BLaER1 (cell line): ENCODE measurements around the gene RFLNA.
"Not testable (repeated sequence)": the region's sequence is repeated elsewhere in the genome, so short reads cannot be mapped to it uniquely, and the experiment has no call there.

Source experiments
- H3K27ac ChIP-seq: shearing (Covaris generic); formaldehyde crosslinking; 2 replicates; pipeline ENCODE4 v1.8.1; 2022
- H3K27me3 ChIP-seq: shearing (Covaris generic); formaldehyde crosslinking; 2 replicates; pipeline ENCODE4 v1.8.1; 2022
- H3K36me3 ChIP-seq: shearing (Covaris generic); formaldehyde crosslinking; 2 replicates; pipeline ENCODE4 v1.8.1; 2022
- H3K4me1 ChIP-seq: shearing (Covaris generic); formaldehyde crosslinking; 2 replicates; pipeline ENCODE4 v1.8.1; 2022
- H3K4me2 ChIP-seq: shearing (Covaris generic); formaldehyde crosslinking; 2 replicates; pipeline ENCODE4 v1.8.1; 2022
- H3K4me3 ChIP-seq: shearing (Covaris generic); formaldehyde crosslinking; 2 replicates; pipeline ENCODE4 v1.8.1; 2022
- H3K9ac ChIP-seq: shearing (Covaris generic); formaldehyde crosslinking; 2 replicates; pipeline ENCODE4 v1.8.1; 2022
- H3K9me3 ChIP-seq: shearing (Covaris generic); formaldehyde crosslinking; 2 replicates; pipeline ENCODE4 v1.8.1; 2022
- H4K20me1 ChIP-seq: shearing (Covaris generic); formaldehyde crosslinking; 2 replicates; pipeline ENCODE4 v1.8.1; 2022
- Cebpa-rat ChIP-seq: shearing (Covaris generic); IDR thresholded peaks from 2 replicates; pipeline ENCODE4 v1.8.1; 2022

The RFLNA gene

GRCh38 chr12:124295431-124296058 is 652 bp downstream of the RFLNA start:
- peaks cover 22% of the 10 kb centered on the region for H3K4me1 ChIP-seq
- no peak overlapping the region for H3K9ac ChIP-seq
- no peak overlapping the region for H3K27ac ChIP-seq
- peak overlapping the region; percentile 82 for H3K4me2 ChIP-seq
- peak overlapping the region; percentile 60 for H3K4me3 ChIP-seq
- peaks cover 31% of the 10 kb centered on the region; the same call in 1 of the 2 replicates for H4K20me1 ChIP-seq
- TF ChIP-seq Cebpa-rat, result no peak
- H3K9me3 ChIP-seq, result no peaks in the 10 kb centered on the region
- H3K36me3 ChIP-seq, result no peaks in the 10 kb centered on the region
- H3K27me3 ChIP-seq, result peaks cover 58% of the 10 kb centered on the region

- no peak for TF ChIP-seq Cebpa-rat
- H3K27me3 ChIP-seq, result peaks cover 58% of the 10 kb centered on the region
Measured at GRCh38 chr12:124296295-124296915, 1.5 kb downstream of the RFLNA start.

GRCh38 chr12:124296916-124297351 is 2.0 kb downstream of the RFLNA start:
- no peak overlapping the region for H3K4me2 ChIP-seq
- H3K27ac ChIP-seq, result no peak overlapping the region
- H3K4me1 ChIP-seq, result peaks cover 8% of the 10 kb centered on the region; the same call in 1 of the 2 replicates
- peaks cover 58% of the 10 kb centered on the region for H3K27me3 ChIP-seq
- no peaks in the 10 kb centered on the region for H3K36me3 ChIP-seq
- no peaks in the 10 kb centered on the region for H3K9me3 ChIP-seq
- peaks cover 31% of the 10 kb centered on the region; the same call in 1 of the 2 replicates for H4K20me1 ChIP-seq
- no peak overlapping the region for H3K4me3 ChIP-seq
- H3K9ac ChIP-seq, result no peak overlapping the region
- no peak for TF ChIP-seq Cebpa-rat

More at GRCh38 chr12:124296295-124296915, 1.5 kb downstream of the RFLNA start:
- Histone ChIP-seq H3K4me2 (no peak overlapping the region), H3K36me3 (no peaks in the 10 kb centered on the region), H3K4me1 (peaks cover 13% of the 10 kb centered on the region), H3K27ac (no peak overlapping the region), H3K9me3 (no peaks in the 10 kb centered on the region), H3K9ac (no peak overlapping the region), H4K20me1 (peaks cover 31% of the 10 kb centered on the region; the same call in 1 of the 2 replicates), H3K4me3 (no peak overlapping the region)

- Histone ChIP-seq H3K27me3 (peaks cover 58% of the 10 kb centered on the region), H3K4me1 (peaks cover 8% of the 10 kb centered on the region; the same call in 1 of the 2 replicates), H3K4me2 (no peak overlapping the region), H3K4me3 (no peak overlapping the region), H3K36me3 (no peaks in the 10 kb centered on the region), H3K27ac (no peak overlapping the region), H3K9me3 (no peaks in the 10 kb centered on the region), H4K20me1 (peaks cover 31% of the 10 kb centered on the region; the same call in 1 of the 2 replicates), H3K9ac (no peak overlapping the region)
- no peak for TF ChIP-seq Cebpa-rat
Measured at GRCh38 chr12:124297389-124297788, 2.5 kb downstream of the RFLNA start.

GRCh38 chr12:124297856-124298255 is 3.0 kb downstream of the RFLNA start:
- H3K4me3 ChIP-seq, result no peak overlapping the region
- peaks cover 58% of the 10 kb centered on the region for H3K27me3 ChIP-seq
- H3K9ac ChIP-seq, result no peak overlapping the region
- H3K9me3 ChIP-seq, result no peaks in the 10 kb centered on the region
- H3K36me3 ChIP-seq, result no peaks in the 10 kb centered on the region
- no peak overlapping the region for H3K27ac ChIP-seq
- peaks cover 8% of the 10 kb centered on the region; the same call in 1 of the 2 replicates for H3K4me1 ChIP-seq
- no peak overlapping the region for H3K4me2 ChIP-seq
- no peak for TF ChIP-seq Cebpa-rat
- H4K20me1 ChIP-seq, result peaks cover 31% of the 10 kb centered on the region; the same call in 1 of the 2 replicates

GRCh38 chr12:124298685-124299410 is 4.0 kb downstream of the RFLNA start:
- no peak overlapping the region for H3K4me2 ChIP-seq
- no peak overlapping the region for H3K4me3 ChIP-seq
- peaks cover 8% of the 10 kb centered on the region; the same call in 1 of the 2 replicates for H3K4me1 ChIP-seq
- no peak overlapping the region for H3K27ac ChIP-seq
- H4K20me1 ChIP-seq, result peaks cover 30% of the 10 kb centered on the region; the same call in 1 of the 2 replicates
- no peaks in the 10 kb centered on the region for H3K9me3 ChIP-seq
- no peak for TF ChIP-seq Cebpa-rat
- no peak overlapping the region for H3K9ac ChIP-seq
- peaks cover 49% of the 10 kb centered on the region for H3K27me3 ChIP-seq
- H3K36me3 ChIP-seq, result no peaks in the 10 kb centered on the region

- H3K9ac ChIP-seq, result no peak overlapping the region
- TF ChIP-seq Cebpa-rat, result no peak
- H3K4me1 ChIP-seq, result peaks cover 8% of the 10 kb centered on the region; the same call in 1 of the 2 replicates
- peaks cover 39% of the 10 kb centered on the region for H3K27me3 ChIP-seq
- H3K27ac ChIP-seq, result no peak overlapping the region
- H3K4me2 ChIP-seq, result no peak overlapping the region
- H3K9me3 ChIP-seq, result no peaks in the 10 kb centered on the region
- H4K20me1 ChIP-seq, result peaks cover 20% of the 10 kb centered on the region; the same call in 1 of the 2 replicates
- no peak overlapping the region for H3K4me3 ChIP-seq
- no peaks in the 10 kb centered on the region for H3K36me3 ChIP-seq
Measured at GRCh38 chr12:124299628-124300388, 4.9 kb downstream of the RFLNA start.

- H3K27ac ChIP-seq, H3K4me1 ChIP-seq, H3K9me3 ChIP-seq, H3K4me3 ChIP-seq, H3K36me3 ChIP-seq, H3K4me2 ChIP-seq, H3K9ac ChIP-seq: not testable (repeated sequence)
- H3K27me3 ChIP-seq, result peaks cover 31% of the 10 kb centered on the region
- peaks cover 12% of the 10 kb centered on the region; the same call in 1 of the 2 replicates for H4K20me1 ChIP-seq
Measured at GRCh38 chr12:124300657-124301056, 5.8 kb downstream of the RFLNA start.

- Histone ChIP-seq H3K27ac (no peak overlapping the region), H3K4me3 (no peak overlapping the region), H3K27me3 (peaks cover 26% of the 10 kb centered on the region), H4K20me1 (peaks cover 9% of the 10 kb centered on the region; the same call in 1 of the 2 replicates), H3K4me2 (no peak overlapping the region), H3K9ac (no peak overlapping the region), H3K36me3 (no peaks in the 10 kb centered on the region), H3K4me1 (0 out of 2 replicates have a peak, but pooled peaks cover 3% of the 10 kb centered on the region), H3K9me3 (no peaks in the 10 kb centered on the region)
- no peak for TF ChIP-seq Cebpa-rat
Measured at GRCh38 chr12:124301084-124301654, 6.3 kb downstream of the RFLNA start.
